SU-DHL-6 (cell line): Measurements from ENCODE around the gene KNOP1.

Experiments
- H2AFZ ChIP-seq: fragments of 200-600 bp; sonication (generic); 2 replicates; pipeline ENCODE4 v1.6.1; 2014; ENCODE audit warnings: low read depth, mild to moderate bottlenecking, moderate library complexity, mixed read lengths, antibody characterized with exemption, low read length; ENCODE audit not compliant: severe bottlenecking
- H3F3A ChIP-seq: fragments of 200-600 bp; shearing (Covaris generic); 2 replicates; pipeline ENCODE4 v1.6.0; 2016; ENCODE audit warnings: antibody characterized with exemption, mild to moderate bottlenecking; ENCODE audit not compliant: insufficient read depth
- H3K27ac ChIP-seq: fragments of 200-600 bp; sonication (generic); 2 replicates; pipeline ENCODE4 v1.5.1; 2016; ENCODE audit warnings: low read depth, mild to moderate bottlenecking, low read length, moderate library complexity, mixed read lengths
- H3K27me3 ChIP-seq: fragments of 200-600 bp; sonication (generic), shearing (Covaris generic); 2 replicates; pipeline ENCODE4 v1.6.0; 2014; ENCODE audit warnings: mild to moderate bottlenecking, low read length
- H3K36me3 ChIP-seq: fragments of 200-600 bp; sonication (generic); 2 replicates; pipeline ENCODE4 v1.6.1; 2014; ENCODE audit warnings: mild to moderate bottlenecking, low read length, mixed read lengths
- H3K4me2 ChIP-seq: fragments of 300-600, 200-600 bp; shearing (Covaris generic), sonication (generic); 2 replicates; pipeline ENCODE4 v1.6.0; 2014; ENCODE audit warnings: low read length, low read depth, mild to moderate bottlenecking; ENCODE audit not compliant: poor library complexity, severe bottlenecking
- H3K4me3 ChIP-seq: fragments of 200-600 bp; sonication (generic); 2 replicates; pipeline ENCODE4 v1.5.1; 2014; ENCODE audit warnings: antibody characterized with exemption, low read length, mild to moderate bottlenecking, mixed read lengths; ENCODE audit not compliant: insufficient read depth, poor library complexity, severe bottlenecking
- H3K79me2 ChIP-seq: fragments of 200-600 bp; sonication (generic); 2 replicates; pipeline ENCODE4 v1.6.1; 2014; ENCODE audit warnings: mild to moderate bottlenecking, low read length, moderate library complexity; ENCODE audit not compliant: insufficient read depth
- H3K9ac ChIP-seq: fragments of 200-600 bp; sonication (generic); 2 replicates; pipeline ENCODE4 v1.7.0; 2014; ENCODE audit warnings: mild to moderate bottlenecking, low read length
- H3K9me2 ChIP-seq: fragments of 200-600 bp; sonication (generic); replicated peaks from 2 replicates; pipeline ENCODE4 v1.6.1; 2014; ENCODE audit warnings: low read length; ENCODE audit not compliant: insufficient read depth
- H3K9me3 ChIP-seq: fragments of 200-600 bp; sonication (generic); 2 replicates; pipeline ENCODE4 v1.6.1; 2014; ENCODE audit warnings: low read length, mixed read lengths; ENCODE audit not compliant: insufficient read depth
- H4K20me1 ChIP-seq: fragments of 200-600 bp; sonication (generic); 2 replicates; pipeline ENCODE4 v1.6.1; 2014; ENCODE audit warnings: low read depth, mild to moderate bottlenecking, antibody characterized with exemption, low read length, moderate library complexity, mixed read lengths
- EZH2phosphoT487 ChIP-seq: fragments of 200-600 bp; sonication (generic), shearing (Covaris generic); conservative IDR thresholded peaks from 2 replicates; pipeline ENCODE4 v1.6.1; 2018; ENCODE audit warnings: mild to moderate bottlenecking, antibody characterized with exemption, low read length, moderate library complexity, mixed read lengths
- TF ChIP-seq, protein P1 (sequence below): fragments of 200-600 bp; sonication (generic); IDR thresholded peaks from one replicate; pipeline ENCODE4 v1.5.1; 2017; ENCODE audit warnings: antibody characterized with exemption, mild to moderate bottlenecking, low read length, moderate library complexity; ENCODE audit not compliant: insufficient read depth, poor library complexity, severe bottlenecking

KNOP1 gene

DNA sequence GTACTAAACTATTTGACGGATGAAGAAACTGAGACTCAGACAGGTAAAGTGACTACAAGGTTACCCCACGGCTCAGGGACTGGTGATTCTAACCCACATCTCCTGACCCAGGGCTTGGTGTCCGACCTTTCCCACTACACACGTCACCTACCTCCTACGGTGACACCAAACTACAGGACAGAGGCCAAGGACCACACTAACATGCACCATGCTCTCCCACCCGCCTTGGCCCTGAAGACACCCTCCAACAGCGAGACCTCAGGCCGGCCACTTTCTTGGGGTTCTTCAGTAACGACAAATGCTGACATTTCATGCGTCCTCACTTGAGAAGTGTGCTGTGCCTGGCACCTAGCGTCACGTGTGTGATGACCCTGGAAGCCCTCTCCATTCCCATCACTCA is 6.4 kb downstream of the KNOP1 start:
- no peak for TF ChIP-seq EZH2phosphoT487
- TF ChIP-seq, protein P1, sequence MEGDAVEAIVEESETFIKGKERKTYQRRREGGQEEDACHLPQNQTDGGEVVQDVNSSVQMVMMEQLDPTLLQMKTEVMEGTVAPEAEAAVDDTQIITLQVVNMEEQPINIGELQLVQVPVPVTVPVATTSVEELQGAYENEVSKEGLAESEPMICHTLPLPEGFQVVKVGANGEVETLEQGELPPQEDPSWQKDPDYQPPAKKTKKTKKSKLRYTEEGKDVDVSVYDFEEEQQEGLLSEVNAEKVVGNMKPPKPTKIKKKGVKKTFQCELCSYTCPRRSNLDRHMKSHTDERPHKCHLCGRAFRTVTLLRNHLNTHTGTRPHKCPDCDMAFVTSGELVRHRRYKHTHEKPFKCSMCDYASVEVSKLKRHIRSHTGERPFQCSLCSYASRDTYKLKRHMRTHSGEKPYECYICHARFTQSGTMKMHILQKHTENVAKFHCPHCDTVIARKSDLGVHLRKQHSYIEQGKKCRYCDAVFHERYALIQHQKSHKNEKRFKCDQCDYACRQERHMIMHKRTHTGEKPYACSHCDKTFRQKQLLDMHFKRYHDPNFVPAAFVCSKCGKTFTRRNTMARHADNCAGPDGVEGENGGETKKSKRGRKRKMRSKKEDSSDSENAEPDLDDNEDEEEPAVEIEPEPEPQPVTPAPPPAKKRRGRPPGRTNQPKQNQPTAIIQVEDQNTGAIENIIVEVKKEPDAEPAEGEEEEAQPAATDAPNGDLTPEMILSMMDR, result no peak

DNA sequence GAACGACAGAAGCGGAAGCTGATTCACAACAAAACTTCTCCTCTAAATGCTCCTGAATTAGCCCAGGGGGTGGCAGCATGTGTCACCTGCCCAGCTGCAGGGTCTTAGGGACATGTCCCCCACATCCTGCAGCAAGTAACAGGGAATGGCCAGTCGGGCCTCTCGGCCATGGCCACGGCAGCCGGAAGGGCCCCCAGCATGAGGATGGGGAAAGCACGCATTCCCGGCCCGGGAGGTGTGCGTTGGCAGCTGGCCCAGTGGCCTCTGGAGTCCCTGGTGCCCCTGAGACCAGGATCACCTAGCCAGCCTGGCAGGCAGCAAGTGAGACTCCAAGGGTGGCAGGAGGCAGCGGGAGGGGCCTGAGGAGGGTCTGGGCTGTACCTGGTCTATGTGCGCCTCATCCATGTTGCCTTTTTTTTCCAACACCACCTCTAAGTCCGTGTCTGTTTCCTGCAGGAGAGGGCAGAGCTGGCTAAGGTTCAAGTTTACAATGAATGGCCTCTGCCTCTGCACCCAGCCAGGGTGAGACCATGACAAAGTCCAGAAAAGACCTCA is 7.0 kb downstream of the KNOP1 start:
- Histone ChIP-seq H3K9me3 (no peaks in the 10 kb centered on the region), H3K27ac (no peak overlapping the region), H3K36me3 (no peaks in the 10 kb centered on the region), H3F3A (no peaks in the 10 kb centered on the region), H2AFZ (no peak overlapping the region), H4K20me1 (no peaks in the 10 kb centered on the region), H3K4me3 (no peak overlapping the region), H3K79me2 (peaks cover 14% of the 10 kb centered on the region), H3K9ac (no peak overlapping the region), H3K4me2 (no peak overlapping the region), H3K27me3 (no peaks in the 10 kb centered on the region), H3K9me2 (no peaks in the 10 kb centered on the region)
- TF ChIP-seq, protein P1, result no peak

More for the DNA sequence above, 6.4 kb downstream of the KNOP1 start:
- Histone ChIP-seq H3K79me2 (peaks cover 20% of the 10 kb centered on the region), H3K4me3 (no peak overlapping the region), H3K9ac (no peak overlapping the region), H4K20me1 (no peaks in the 10 kb centered on the region), H3K4me2 (no peak overlapping the region), H3F3A (no peaks in the 10 kb centered on the region), H3K27ac (no peak overlapping the region), H3K36me3 (no peaks in the 10 kb centered on the region), H3K9me3 (no peaks in the 10 kb centered on the region), H3K27me3 (no peaks in the 10 kb centered on the region), H3K9me2 (no peaks in the 10 kb centered on the region), H2AFZ (no peak overlapping the region)

DNA sequence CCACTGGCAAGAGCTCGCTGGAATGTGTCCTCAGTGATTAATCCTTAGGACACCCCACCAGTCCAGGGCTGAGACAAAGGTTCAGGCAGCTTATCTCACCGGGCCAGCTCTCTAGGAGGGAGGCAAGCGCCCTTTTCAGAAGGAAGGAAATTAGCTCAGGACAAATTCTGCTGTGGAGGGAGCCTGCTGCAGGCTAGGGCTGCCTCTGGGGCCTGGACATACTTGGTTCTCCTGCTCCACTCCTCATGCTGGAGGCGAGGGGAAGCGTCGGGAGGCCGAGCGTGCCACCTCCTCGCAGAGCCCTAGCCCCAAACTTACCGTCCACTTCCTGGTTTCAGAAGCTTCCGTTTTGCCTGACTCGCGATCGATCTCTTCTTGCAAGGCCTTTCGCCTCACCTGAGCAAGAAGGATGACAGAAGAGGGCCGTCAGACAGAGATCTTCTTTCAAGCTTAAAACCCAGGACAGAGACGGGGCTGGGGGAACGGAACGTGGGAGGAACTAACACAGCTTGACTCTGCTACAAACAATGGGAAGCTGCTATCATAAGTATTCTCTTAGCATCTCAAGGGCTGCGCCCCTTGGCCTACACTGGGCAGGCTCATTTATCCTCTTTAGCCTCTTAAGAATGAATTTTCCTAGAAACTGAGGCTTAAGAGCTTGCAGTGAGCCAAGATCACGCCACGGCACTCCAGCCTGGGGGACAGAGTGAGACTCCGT is 7.7 kb downstream of the KNOP1 start:
- Histone ChIP-seq H4K20me1 (no peaks in the 10 kb centered on the region), H3K4me2 (no peak overlapping the region), H3F3A (no peaks in the 10 kb centered on the region), H3K9me2 (no peaks in the 10 kb centered on the region), H3K36me3 (no peaks in the 10 kb centered on the region), H2AFZ (no peak overlapping the region), H3K9ac (no peak overlapping the region), H3K79me2 (0 out of 2 replicates have a peak, but pooled peaks cover 8% of the 10 kb centered on the region), H3K27ac (no peak overlapping the region), H3K9me3 (no peaks in the 10 kb centered on the region), H3K27me3 (no peaks in the 10 kb centered on the region), H3K4me3 (no peak overlapping the region)
- TF ChIP-seq, protein P1, result no peak
- no peak for TF ChIP-seq EZH2phosphoT487
